ENCODE results near the gene SLC25A52. TPM values are rescaled to one million over a fixed set of nuclear protein-coding genes. Genes with fewer than 3 reads are reported as not detected.

Gene SLC25A52
- total and polyA plus RNA-seq, 12 donors, result 0.21 TPM; not detected in 10

GRCh38 chr18:31795747-31796146 lies 35.1 kb upstream of the SLC25A52 start:
- Histone ChIP-seq H3K4me3 (no peak overlapping the region), H3K27me3 (peaks cover 0 to 5% (median 0%) of the 10 kb centered on the region in 7 donors), H3K27ac (no peak overlapping the region), H3K4me1 (peaks cover 0 to 5% (median 0%) of the 10 kb centered on the region in 9 donors), H3K36me3 (no peaks in the 10 kb centered on the region), H3K9me3 (no peaks in the 10 kb centered on the region)
- DNase-seq (no peak), ATAC-seq (no peak)
- intact Hi-C loops (cut with DNase I), result no loop called here
- 82 to 83% methylated on average over 2 of the region's 2 CpGs for WGBS, 2 donors
- TF ChIP-seq CTCF (IDR thresholded peaks at IDR 0.05), result no peak

- H3K36me3 ChIP-seq, result no peaks in the 10 kb centered on the region
- H3K9me3 ChIP-seq, result no peaks in the 10 kb centered on the region
- intact Hi-C loops (cut with DNase I), result no loop called here
- DNase-seq, result no peak
- H3K27me3 ChIP-seq, result peaks cover 0 to 5% (median 0%) of the 10 kb centered on the region in 7 donors
- H3K27ac ChIP-seq, result no peak overlapping the region
- no peak for ATAC-seq
- no peak for TF ChIP-seq CTCF (IDR thresholded peaks at IDR 0.05)
- H3K4me1 ChIP-seq, result peaks cover 0 to 5% (median 0%) of the 10 kb centered on the region in 9 donors
- no peak overlapping the region for H3K4me3 ChIP-seq
Observed at GRCh38 chr18:31793531-31793930, 32.9 kb upstream of the SLC25A52 start.

GRCh38 chr18:31792580-31792911 lies 31.9 kb upstream of the SLC25A52 start:
- DNase-seq (no peak), ATAC-seq (no peak)
- Histone ChIP-seq H3K4me3 (no peak overlapping the region), H3K9me3 (no peaks in the 10 kb centered on the region), H3K27ac (no peak overlapping the region), H3K27me3 (peaks cover 0 to 5% (median 0%) of the 10 kb centered on the region in 7 donors), H3K36me3 (no peaks in the 10 kb centered on the region), H3K4me1 (peaks cover 0 to 5% (median 0%) of the 10 kb centered on the region in 9 donors)
- WGBS, 2 donors, result 91 to 94% methylated on average over 2 of the region's 2 CpGs
- no peak for TF ChIP-seq CTCF (IDR thresholded peaks at IDR 0.05)
- intact Hi-C loops (cut with DNase I), result no loop called here

GRCh38 chr18:31791817-31792579 lies 31.3 kb upstream of the SLC25A52 start:
- intact Hi-C loops (cut with DNase I), result no loop called here
- H3K36me3 ChIP-seq, result no peaks in the 10 kb centered on the region
- WGBS, 2 donors, result 81 to 83% methylated on average over 6 of the region's 6 CpGs
- no peaks in the 10 kb centered on the region for H3K9me3 ChIP-seq
- H3K4me1 ChIP-seq, result peaks cover 0 to 5% (median 0%) of the 10 kb centered on the region in 9 donors
- peaks cover 0 to 5% (median 0%) of the 10 kb centered on the region in 7 donors for H3K27me3 ChIP-seq
- ATAC-seq (peak in 1 of 8 donors; percentile 38), DNase-seq (no peak)
- H3K27ac ChIP-seq, result no peak overlapping the region
- H3K4me3 ChIP-seq, result no peak overlapping the region
- TF ChIP-seq CTCF (IDR thresholded peaks at IDR 0.05), result no peak

Measured in heart right ventricle (tissue), 16 donors.